ENCODE measurements around the gene PRELID2.

- TF ChIP-seq, protein P1, sequence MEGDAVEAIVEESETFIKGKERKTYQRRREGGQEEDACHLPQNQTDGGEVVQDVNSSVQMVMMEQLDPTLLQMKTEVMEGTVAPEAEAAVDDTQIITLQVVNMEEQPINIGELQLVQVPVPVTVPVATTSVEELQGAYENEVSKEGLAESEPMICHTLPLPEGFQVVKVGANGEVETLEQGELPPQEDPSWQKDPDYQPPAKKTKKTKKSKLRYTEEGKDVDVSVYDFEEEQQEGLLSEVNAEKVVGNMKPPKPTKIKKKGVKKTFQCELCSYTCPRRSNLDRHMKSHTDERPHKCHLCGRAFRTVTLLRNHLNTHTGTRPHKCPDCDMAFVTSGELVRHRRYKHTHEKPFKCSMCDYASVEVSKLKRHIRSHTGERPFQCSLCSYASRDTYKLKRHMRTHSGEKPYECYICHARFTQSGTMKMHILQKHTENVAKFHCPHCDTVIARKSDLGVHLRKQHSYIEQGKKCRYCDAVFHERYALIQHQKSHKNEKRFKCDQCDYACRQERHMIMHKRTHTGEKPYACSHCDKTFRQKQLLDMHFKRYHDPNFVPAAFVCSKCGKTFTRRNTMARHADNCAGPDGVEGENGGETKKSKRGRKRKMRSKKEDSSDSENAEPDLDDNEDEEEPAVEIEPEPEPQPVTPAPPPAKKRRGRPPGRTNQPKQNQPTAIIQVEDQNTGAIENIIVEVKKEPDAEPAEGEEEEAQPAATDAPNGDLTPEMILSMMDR (IDR thresholded peaks at IDR 0.05; ENCODE audit: extremely low read depth in 1 of 2, insufficient read depth in 1 of 2, low read depth in 1 of 2, low read length in 2 of 2) = no peak
- TF ChIP-seq POLR2A (IDR thresholded peaks at IDR 0.05; ENCODE audit: low read depth, low read length) (no peak), POLR2AphosphoS5 (IDR thresholded peaks at IDR 0.05; ENCODE audit: insufficient read depth, low read depth, low read length) (no peak), GATA2 (IDR thresholded peaks at IDR 0.05; ENCODE audit: insufficient read depth, insufficient read length, low read depth, low read length) (no peak), EZH2 (IDR thresholded peaks at IDR 0.05; ENCODE audit: borderline replicate concordance, low read depth, low read length, severe bottlenecking) (no peak), FOS (IDR thresholded peaks at IDR 0.05; ENCODE audit: borderline replicate concordance, insufficient read depth, low read length) (no peak)
Observed at GRCh38 chr5:145739843-145740242, 95.3 kb downstream of the PRELID2 start.
